Vagina (tissue), 2 donors: ENCODE measurements around the gene GLIPR1L2. TPM values are rescaled to one million over a fixed set of nuclear protein-coding genes. Genes with fewer than 3 reads are reported as not detected.
"Not testable (repeated sequence)": the region's sequence is repeated elsewhere in the genome, so short reads cannot be mapped to it uniquely, and the experiment has no call there.

Experiments
- DNase-seq, 2 donors: peaks; one replicate each; pipeline ENCODE4 v3.0.0-alpha.2; 2017; ENCODE audit errors: extremely low spot score in 2 of 2
- H3K27ac ChIP-seq: fragments of 200-600 bp; sonication (generic); one replicate; pipeline ENCODE4 v1.5.1; 2019
- H3K27me3 ChIP-seq: fragments of 200-600 bp; sonication (generic); one replicate; pipeline ENCODE4 v1.5.1; 2019
- H3K36me3 ChIP-seq, 2 donors: fragments of 200-600 bp; sonication (generic); one replicate each; pipeline ENCODE4 v1.5.1; 2017 to 2019
- H3K4me1 ChIP-seq: fragments of 200-600 bp; sonication (generic); one replicate; pipeline ENCODE4 v1.5.1; 2019
- H3K4me3 ChIP-seq, 2 donors: fragments of 200-600 bp; sonication (generic); 1 replicate in 1 of 2; 2 replicates in 1 of 2; pipeline ENCODE4 v1.5.1; 2016 to 2019
- H3K9me3 ChIP-seq: fragments of 200-600 bp; sonication (generic); one replicate; pipeline ENCODE4 v1.5.1; 2019
- POLR2A ChIP-seq, 2 donors: fragments of 450-650 bp; IDR thresholded peaks; one replicate each; pipeline ENCODE4 v1.6.1; 2017; ENCODE audit warnings: antibody characterized with exemption in 2 of 2, mild to moderate bottlenecking in 2 of 2, moderate library complexity in 2 of 2
- POLR2AphosphoS5 ChIP-seq, 2 donors: sonication (generic); formaldehyde crosslinking; IDR thresholded peaks; one replicate each; pipeline ENCODE4 v1.9.0; 2017; ENCODE audit warnings: antibody characterized with exemption in 2 of 2, mild to moderate bottlenecking in 2 of 2, low read depth in 1 of 2; ENCODE audit not compliant: insufficient read depth in 1 of 2
- intact Hi-C: fragments of 100-400 bp; cut with DNase I; formaldehyde crosslinking; loops from one replicate; pipeline ENCODE4 v1.15.1; 2023
- total RNA-seq: library from RNA; depleted of rRNA; stranded (reverse); fragments of >200 nt; gene quantifications from one replicate; pipeline ENCODE4 v1.2.3, GENCODE V29; 2016
- TF ChIP-seq, protein P1 (sequence below), 3 experiments: fragments of 450-650 bp in 2 of 3; fragments of 200-600 bp in 1 of 3; sonication (generic) in 1 of 3; IDR thresholded peaks; one replicate each; pipeline ENCODE4 v1.5.1; 2017 to 2019; ENCODE audit warnings: antibody characterized with exemption in 3 of 3, mild to moderate bottlenecking in 2 of 3, moderate library complexity in 2 of 3

GLIPR1L2 gene
- total RNA-seq, 1 donor from 2014 or later: 1.2 TPM

DNA sequence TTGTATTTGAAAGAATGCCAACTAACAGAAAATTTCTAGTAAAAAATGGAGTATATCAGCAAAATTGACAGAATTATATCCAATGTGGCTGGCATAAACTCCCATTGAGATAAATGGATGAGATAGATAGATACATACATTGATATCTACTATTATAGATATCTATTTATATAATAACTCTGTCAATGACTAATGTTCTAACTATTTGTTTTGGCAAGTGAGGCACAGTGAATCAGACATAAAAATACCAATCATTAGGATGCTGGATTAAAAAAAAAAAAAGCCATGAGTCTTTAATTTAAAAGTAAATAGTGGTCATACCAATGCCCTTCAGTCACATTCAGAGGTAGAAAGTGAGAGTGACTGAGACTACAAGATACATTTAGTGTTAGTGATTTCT is 56.0 kb downstream of the GLIPR1L2 start:
- intact Hi-C loops: no loop called here
- H3K9me3 ChIP-seq: no peaks in the 10 kb centered on the region
- no peak overlapping the region for H3K27ac ChIP-seq
- no peak overlapping the region for H3K4me3 ChIP-seq
- no peak for TF ChIP-seq POLR2A (IDR thresholded peaks at IDR 0.05)
- TF ChIP-seq, protein P1, sequence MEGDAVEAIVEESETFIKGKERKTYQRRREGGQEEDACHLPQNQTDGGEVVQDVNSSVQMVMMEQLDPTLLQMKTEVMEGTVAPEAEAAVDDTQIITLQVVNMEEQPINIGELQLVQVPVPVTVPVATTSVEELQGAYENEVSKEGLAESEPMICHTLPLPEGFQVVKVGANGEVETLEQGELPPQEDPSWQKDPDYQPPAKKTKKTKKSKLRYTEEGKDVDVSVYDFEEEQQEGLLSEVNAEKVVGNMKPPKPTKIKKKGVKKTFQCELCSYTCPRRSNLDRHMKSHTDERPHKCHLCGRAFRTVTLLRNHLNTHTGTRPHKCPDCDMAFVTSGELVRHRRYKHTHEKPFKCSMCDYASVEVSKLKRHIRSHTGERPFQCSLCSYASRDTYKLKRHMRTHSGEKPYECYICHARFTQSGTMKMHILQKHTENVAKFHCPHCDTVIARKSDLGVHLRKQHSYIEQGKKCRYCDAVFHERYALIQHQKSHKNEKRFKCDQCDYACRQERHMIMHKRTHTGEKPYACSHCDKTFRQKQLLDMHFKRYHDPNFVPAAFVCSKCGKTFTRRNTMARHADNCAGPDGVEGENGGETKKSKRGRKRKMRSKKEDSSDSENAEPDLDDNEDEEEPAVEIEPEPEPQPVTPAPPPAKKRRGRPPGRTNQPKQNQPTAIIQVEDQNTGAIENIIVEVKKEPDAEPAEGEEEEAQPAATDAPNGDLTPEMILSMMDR (IDR thresholded peaks at IDR 0.05): no peak
- no peak for TF ChIP-seq POLR2AphosphoS5 (IDR thresholded peaks at IDR 0.05; ENCODE audit: insufficient read depth in 1 of 2, low read depth in 1 of 2)
- no peaks in the 10 kb centered on the region for H3K36me3 ChIP-seq
- DNase-seq: no peak
- H3K27me3 ChIP-seq: no peaks in the 10 kb centered on the region
- no peaks in the 10 kb centered on the region for H3K4me1 ChIP-seq

DNA sequence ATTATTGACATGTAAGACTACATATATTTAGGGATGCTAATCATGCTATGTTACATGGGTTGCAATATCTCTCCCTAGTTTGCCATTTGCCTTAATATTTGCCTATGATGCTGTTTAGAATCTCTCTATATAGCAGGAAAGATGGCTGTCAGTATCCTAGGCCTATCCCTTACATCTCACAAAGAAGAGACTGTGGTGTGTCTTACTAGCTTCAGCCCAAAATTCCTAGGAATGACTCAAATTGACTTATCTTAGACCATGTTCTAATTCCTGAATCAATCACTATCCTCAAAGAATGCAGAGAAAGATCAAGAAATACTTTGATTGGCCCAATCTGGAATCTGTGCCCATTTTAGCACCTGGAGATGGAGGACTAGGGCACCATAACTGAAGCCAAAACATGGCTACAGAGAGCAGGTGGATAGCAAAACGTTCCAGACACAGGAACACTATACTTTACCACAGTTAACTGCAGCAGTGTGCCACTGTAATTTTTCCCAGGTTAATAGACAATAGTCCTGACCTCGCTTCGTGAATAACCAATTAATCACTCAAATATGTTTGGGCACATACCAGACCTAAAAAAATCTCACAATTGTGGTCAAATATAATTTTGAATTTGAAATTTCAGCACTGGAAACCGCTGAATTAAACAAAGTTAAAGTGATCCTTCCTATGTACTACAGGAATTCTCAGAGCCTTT is 57.0 kb downstream of the GLIPR1L2 start:
- Histone ChIP-seq H3K27ac (no peak overlapping the region), H3K4me1 (no peaks in the 10 kb centered on the region), H3K36me3 (no peaks in the 10 kb centered on the region), H3K4me3 (no peak overlapping the region), H3K9me3 (no peaks in the 10 kb centered on the region), H3K27me3 (no peaks in the 10 kb centered on the region)
- TF ChIP-seq, protein P1 (IDR thresholded peaks at IDR 0.05): no peak
- no peak for TF ChIP-seq POLR2A (IDR thresholded peaks at IDR 0.05)
- intact Hi-C loops: no loop called here
- DNase-seq: no peak

DNA sequence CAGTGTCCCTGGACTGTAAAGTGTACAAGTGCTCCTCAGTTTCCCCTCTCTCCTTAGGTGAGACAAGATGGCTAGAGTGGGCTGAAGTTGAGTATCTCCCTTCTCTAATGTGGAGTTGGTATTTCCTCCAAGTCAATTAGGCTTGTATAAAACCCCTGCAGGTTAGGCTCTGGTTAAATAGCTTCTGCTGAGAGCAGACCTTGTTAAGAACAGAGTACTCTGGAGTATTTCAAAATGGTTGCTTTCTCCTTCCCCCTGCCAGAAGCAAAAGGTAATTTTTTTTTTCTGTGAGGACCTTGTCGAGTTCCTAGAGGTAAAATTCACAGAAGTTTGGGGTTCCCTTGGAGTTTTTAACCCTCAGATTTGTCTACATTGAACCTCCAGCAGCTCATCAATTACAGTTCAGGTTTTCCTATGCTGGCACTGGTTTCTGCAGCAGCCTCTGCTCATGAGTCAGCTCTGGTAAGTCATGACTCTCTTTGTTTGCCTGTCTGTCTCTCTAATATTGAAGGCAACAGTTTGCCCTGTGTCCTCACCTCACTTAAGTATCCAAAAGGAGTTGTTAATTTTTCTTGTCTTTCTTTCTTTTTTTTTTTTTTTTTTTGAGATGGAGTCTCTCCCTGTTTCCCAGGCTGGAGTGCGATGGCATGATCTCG is 61.9 kb downstream of the GLIPR1L2 start:
- Histone ChIP-seq H3K27ac (no peak overlapping the region), H3K27me3 (no peaks in the 10 kb centered on the region), H3K36me3 (no peaks in the 10 kb centered on the region), H3K4me1 (no peaks in the 10 kb centered on the region), H3K4me3 (no peak overlapping the region), H3K9me3 (no peaks in the 10 kb centered on the region)
- no peak for TF ChIP-seq POLR2AphosphoS5 (IDR thresholded peaks at IDR 0.05; ENCODE audit: insufficient read depth in 1 of 2, low read depth in 1 of 2)
- TF ChIP-seq POLR2A (IDR thresholded peaks at IDR 0.05): no peak
- TF ChIP-seq, protein P1 (IDR thresholded peaks at IDR 0.05): no peak
- intact Hi-C loops: no loop called here
- DNase-seq: no peak

DNA sequence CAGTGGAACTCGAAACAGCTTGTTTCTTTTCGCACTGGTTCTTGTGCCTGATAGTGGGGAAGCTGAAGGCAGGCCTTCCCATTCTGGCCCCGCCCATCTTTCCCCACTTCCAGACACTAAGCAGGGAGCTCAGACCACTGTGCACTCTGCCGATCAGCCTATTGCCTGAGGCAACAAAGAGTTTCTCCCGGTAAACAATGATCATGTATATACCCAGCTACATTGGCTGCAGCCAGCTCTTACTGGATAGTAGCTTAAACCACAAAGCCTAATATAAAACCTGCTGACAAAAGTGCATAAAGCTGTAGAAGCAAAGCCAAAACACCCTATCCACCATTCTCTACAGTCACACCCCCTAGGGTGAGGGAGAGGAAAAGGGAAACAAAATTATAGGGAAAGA is 65.0 kb downstream of the GLIPR1L2 start:
- DNase-seq: no peak
- H3K27ac ChIP-seq: no peak overlapping the region
- no peaks in the 10 kb centered on the region for H3K27me3 ChIP-seq
- H3K4me1 ChIP-seq: no peaks in the 10 kb centered on the region
- no peaks in the 10 kb centered on the region for H3K9me3 ChIP-seq
- TF ChIP-seq POLR2A (IDR thresholded peaks at IDR 0.05) (no peak), POLR2AphosphoS5 (IDR thresholded peaks at IDR 0.05; ENCODE audit: insufficient read depth in 1 of 2, low read depth in 1 of 2) (no peak)
- TF ChIP-seq, protein P1 (IDR thresholded peaks at IDR 0.05): no peak
- no peak overlapping the region for H3K4me3 ChIP-seq
- intact Hi-C loops: no loop called here
- no peaks in the 10 kb centered on the region for H3K36me3 ChIP-seq

DNA sequence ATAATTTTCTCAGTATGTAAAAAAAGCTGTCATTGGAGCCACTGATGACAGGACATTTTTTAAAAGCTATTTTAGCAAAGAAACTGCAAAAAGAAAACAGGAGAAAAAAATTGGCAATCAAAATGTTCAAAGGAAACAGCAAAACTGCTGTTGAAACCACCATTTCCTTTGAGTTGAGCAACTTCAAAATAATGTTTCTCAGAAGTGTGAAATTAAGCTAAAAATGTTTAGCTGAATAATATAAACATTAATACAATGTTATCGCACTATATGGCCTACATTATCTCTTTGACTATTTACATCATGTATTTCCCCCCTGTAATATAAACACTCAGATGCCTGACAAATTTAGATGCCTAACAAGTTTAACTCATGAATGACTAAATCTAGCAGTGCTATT is 66.3 kb downstream of the GLIPR1L2 start:
- no peak for TF ChIP-seq POLR2A (IDR thresholded peaks at IDR 0.05)
- no peak for TF ChIP-seq POLR2AphosphoS5 (IDR thresholded peaks at IDR 0.05; ENCODE audit: insufficient read depth in 1 of 2, low read depth in 1 of 2)
- TF ChIP-seq, protein P1 (IDR thresholded peaks at IDR 0.05): no peak
- no peak overlapping the region for H3K4me3 ChIP-seq
- H3K4me1 ChIP-seq: no peaks in the 10 kb centered on the region
- no peaks in the 10 kb centered on the region for H3K27me3 ChIP-seq
- no peak for DNase-seq
- no peaks in the 10 kb centered on the region for H3K9me3 ChIP-seq
- H3K36me3 ChIP-seq: no peaks in the 10 kb centered on the region
- H3K27ac ChIP-seq: no peak overlapping the region
- intact Hi-C loops: no loop called here

DNA sequence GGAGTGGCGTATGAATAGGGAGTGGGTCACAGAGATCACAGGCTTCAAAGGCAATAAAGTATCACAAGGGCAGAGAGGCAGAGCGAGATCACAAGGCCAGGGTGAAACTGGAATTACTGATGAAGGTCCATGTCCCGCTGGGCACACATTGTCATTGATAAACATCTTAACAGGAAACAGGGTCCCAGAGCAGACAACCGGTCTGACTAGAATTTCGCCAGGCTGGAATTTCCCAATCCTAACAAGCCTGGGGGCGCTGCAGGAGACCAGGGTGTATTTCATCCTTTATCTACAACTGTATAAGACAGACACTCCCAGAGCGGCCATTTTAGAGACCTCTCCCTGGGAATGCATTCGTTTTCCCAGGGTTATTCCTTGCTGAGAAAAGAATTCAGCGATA is 67.0 kb downstream of the GLIPR1L2 start:
- DNase-seq, H3K4me3 ChIP-seq, H3K4me1 ChIP-seq, intact Hi-C loops, H3K9me3 ChIP-seq, H3K27me3 ChIP-seq, H3K36me3 ChIP-seq, H3K27ac ChIP-seq: not testable (repeated sequence)
